Astrocyte (in vitro differentiated cells and primary cell): ENCODE measurements around the gene SPEM3.

Experiments
- EZH2 ChIP-seq: IDR thresholded peaks from 2 replicates; pipeline ENCODE4 v1.6.1; 2012; ENCODE audit warnings: mild to moderate bottlenecking, low read length, inconsistent platforms; ENCODE audit not compliant: insufficient read depth
- TF ChIP-seq, protein P1 (sequence below): IDR thresholded peaks from 2 replicates; pipeline ENCODE4 v1.5.1; 2011; ENCODE audit warnings: low read depth, mild to moderate bottlenecking, inconsistent platforms, low read length, moderate library complexity; ENCODE audit not compliant: insufficient read depth

DNA sequence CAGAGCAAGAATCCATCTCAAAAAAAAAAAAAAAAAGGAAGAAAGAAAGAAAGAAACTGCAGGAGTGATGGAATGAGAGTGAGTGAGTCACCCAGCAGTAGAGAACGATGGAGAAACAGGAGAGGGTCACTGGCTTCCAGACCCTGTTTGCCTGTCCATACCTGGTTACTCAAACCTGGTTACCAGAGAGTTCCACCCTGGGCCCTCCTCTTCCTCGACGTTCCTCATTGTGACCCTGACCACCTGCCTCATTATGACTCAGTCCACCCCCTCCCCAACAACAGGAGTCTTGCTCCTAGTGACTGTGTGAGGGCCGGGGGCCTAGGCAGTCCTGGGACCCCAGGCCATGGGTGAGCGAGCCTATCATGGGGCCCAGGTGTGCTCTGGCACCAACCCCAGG lies at the start of gene SPEM3:
- TF ChIP-seq, protein P1, sequence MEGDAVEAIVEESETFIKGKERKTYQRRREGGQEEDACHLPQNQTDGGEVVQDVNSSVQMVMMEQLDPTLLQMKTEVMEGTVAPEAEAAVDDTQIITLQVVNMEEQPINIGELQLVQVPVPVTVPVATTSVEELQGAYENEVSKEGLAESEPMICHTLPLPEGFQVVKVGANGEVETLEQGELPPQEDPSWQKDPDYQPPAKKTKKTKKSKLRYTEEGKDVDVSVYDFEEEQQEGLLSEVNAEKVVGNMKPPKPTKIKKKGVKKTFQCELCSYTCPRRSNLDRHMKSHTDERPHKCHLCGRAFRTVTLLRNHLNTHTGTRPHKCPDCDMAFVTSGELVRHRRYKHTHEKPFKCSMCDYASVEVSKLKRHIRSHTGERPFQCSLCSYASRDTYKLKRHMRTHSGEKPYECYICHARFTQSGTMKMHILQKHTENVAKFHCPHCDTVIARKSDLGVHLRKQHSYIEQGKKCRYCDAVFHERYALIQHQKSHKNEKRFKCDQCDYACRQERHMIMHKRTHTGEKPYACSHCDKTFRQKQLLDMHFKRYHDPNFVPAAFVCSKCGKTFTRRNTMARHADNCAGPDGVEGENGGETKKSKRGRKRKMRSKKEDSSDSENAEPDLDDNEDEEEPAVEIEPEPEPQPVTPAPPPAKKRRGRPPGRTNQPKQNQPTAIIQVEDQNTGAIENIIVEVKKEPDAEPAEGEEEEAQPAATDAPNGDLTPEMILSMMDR = no peak
- no peak for TF ChIP-seq EZH2
